ENCODE data around the gene PGC. TPM values are rescaled to one million over a fixed set of nuclear protein-coding genes. Genes with fewer than 3 reads are reported as not detected.
A peak's percentile ranks its signal among the peaks of the same experiment; 100 is the strongest.

PGC gene
- total and polyA plus RNA-seq, 9 donors, result 0.53 to 0.94 (median 0.81) TPM; not detected in 6

GRCh38 chr6:41790045-41790444 lies 42.8 kb upstream of the PGC start:
- Histone ChIP-seq H3K27me3 (no peaks in the 10 kb centered on the region), H3K36me3 (no peaks in the 10 kb centered on the region), H3K4me1 (ENCODE audit: insufficient read depth) (peaks cover 5% of the 10 kb centered on the region), H3K27ac (no peak overlapping the region), H3K4me3 (no peak overlapping the region), H3K9me3 (no peaks in the 10 kb centered on the region)
- TF ChIP-seq EP300 (IDR thresholded peaks at IDR 0.05) (no peak), POLR2A (IDR thresholded peaks at IDR 0.05) (no peak), CTCF (IDR thresholded peaks at IDR 0.05) (no peak)
- WGBS, 3 donors, result 94 to 100% (median 94%) methylated on average over 1 of the region's 1 CpG
- no peak for DNase-seq
- intact Hi-C loops (cut with DNase I), result no loop called here

GRCh38 chr6:41789390-41789724 lies 42.2 kb upstream of the PGC start:
- no peaks in the 10 kb centered on the region for H3K36me3 ChIP-seq

GRCh38 chr6:41787219-41787917 lies 40.2 kb upstream of the PGC start, which contains the start of gene TOMM6:
TSS of gene TOMM6 (plus strand) at chr6:41787694. CDS start at chr6:41787698, 4 bp downstream.
- TF ChIP-seq EP300 (IDR thresholded peaks at IDR 0.05) (no peak), POLR2A (IDR thresholded peaks at IDR 0.05) (peak; percentile 85), CTCF (IDR thresholded peaks at IDR 0.05) (peak; percentile 97 to 99 (median 98))
- Histone ChIP-seq H3K27me3 (no peaks in the 10 kb centered on the region), H3K4me3 (peak within 1 kb of the TSS; percentile 67), H3K27ac (peak within 1 kb of the TSS; percentile 80 to 92), H3K36me3 (no peaks in the 10 kb centered on the region), H3K4me1 (ENCODE audit: insufficient read depth) (peaks cover 5% of the 10 kb centered on the region), H3K9me3 (no peaks in the 10 kb centered on the region)
- intact Hi-C loops (cut with DNase I), result loop anchor here (2.0 to 10.0 kb wide), 6 partner anchors 135 to 1105 kb away; partner anchors contain the start of genes BYSL (in 2 of the 4) and MED20 (in 2 of the 4)
- 0 to 1% (median 0%) methylated on average over 51 to 55 of the region's 55 CpGs for WGBS, 3 donors
- peak; percentile 95 to 98 (median 96) for DNase-seq

More at GRCh38 chr6:41789390-41789724, 42.2 kb upstream of the PGC start:
- Histone ChIP-seq H3K9me3 (no peaks in the 10 kb centered on the region), H3K27ac (no peak overlapping the region), H3K4me1 (ENCODE audit: insufficient read depth) (peaks cover 5% of the 10 kb centered on the region), H3K27me3 (no peaks in the 10 kb centered on the region), H3K4me3 (no peak overlapping the region)
- intact Hi-C loops (cut with DNase I), result loop anchor here (5.0 to 10.0 kb wide), 5 partner anchors 133 to 1103 kb away; partner anchors contain the start of genes BYSL (in 2 of the 4) and MED20 (in 2 of the 4)
- TF ChIP-seq CTCF (IDR thresholded peaks at IDR 0.05) (no peak), EP300 (IDR thresholded peaks at IDR 0.05) (no peak), POLR2A (IDR thresholded peaks at IDR 0.05) (no peak)
- WGBS, 3 donors, result 66 to 77% (median 72%) methylated on average over 3 of the region's 3 CpGs
- no peak for DNase-seq

GRCh38 chr6:41786451-41787218 lies 39.4 kb upstream of the PGC start:
- TF ChIP-seq POLR2A (IDR thresholded peaks at IDR 0.05), result peak; percentile 13
- TF ChIP-seq EP300 (IDR thresholded peaks at IDR 0.05), result no peak
- peak; percentile 79 to 89 (median 88) for TF ChIP-seq CTCF (IDR thresholded peaks at IDR 0.05)
- Histone ChIP-seq H3K9me3 (no peaks in the 10 kb centered on the region), H3K4me3 (peak overlapping the region; percentile 67), H3K36me3 (no peaks in the 10 kb centered on the region), H3K27me3 (no peaks in the 10 kb centered on the region), H3K27ac (peak overlapping the region; percentile 80 to 92), H3K4me1 (ENCODE audit: insufficient read depth) (peaks cover 5% of the 10 kb centered on the region)
- DNase-seq, result peak; percentile 86 to 94 (median 91)
- 0 to 2% (median 1%) methylated on average over 25 to 58 of the region's 58 CpGs for WGBS, 3 donors
- intact Hi-C loops (cut with DNase I), result loop anchor here (2.0 to 10.0 kb wide), 6 partner anchors 136 to 1106 kb away; partner anchors contain the start of genes BYSL (in 2 of the 4) and MED20 (in 2 of the 4)

Data from ovary (tissue), 9 donors.